HG03378 (cell line): Measurements from ENCODE around the gene H2BK1.

Source experiments
- ATAC-seq: cut with Tn5 transposase; IDR thresholded peaks from one replicate; pipeline ENCODE4 v1.9.1; 2021; ENCODE audit warnings: mild to moderate bottlenecking, moderate library complexity; ENCODE audit not compliant: unreplicated experiment

H2BK1 gene

DNA sequence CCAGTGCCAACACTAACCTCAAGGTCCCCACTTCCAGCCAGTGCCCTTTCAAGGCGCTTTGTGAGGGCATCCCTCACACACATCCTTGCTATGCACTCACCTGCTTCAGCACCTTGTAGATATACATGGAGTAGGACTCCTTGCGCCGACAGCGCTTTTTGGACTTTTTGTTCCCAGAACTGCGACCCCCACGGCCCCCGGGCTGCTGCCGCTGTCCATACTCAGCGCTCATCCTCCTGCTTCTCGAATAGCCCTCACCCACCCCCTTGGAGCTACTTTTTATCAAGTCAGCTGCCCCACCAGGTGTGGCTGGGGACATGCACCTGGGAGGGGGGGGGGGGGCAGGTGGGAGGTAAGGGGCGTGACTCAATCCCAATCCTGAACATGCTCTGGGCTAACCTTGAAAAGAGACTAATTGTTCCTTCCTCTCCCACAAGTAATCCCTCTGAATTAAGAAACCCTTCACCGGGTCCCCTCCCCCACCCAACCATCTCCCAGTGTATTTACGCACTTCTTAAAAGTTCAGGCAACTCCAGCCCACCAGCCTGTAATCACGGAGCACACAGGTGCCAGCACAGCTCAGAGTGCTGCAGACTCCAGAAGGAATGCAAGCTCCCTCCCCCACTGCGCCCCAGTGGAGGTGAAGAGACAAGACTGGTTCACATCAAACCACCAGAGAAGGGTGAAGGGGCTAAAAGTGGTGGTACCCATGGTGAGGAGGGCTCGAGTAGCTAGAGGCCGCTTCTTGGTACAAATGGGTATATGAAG lies at the start of gene H2BK1:
Gene H2BK1 (minus strand): TSS at position 402 of the 768 bp plus-strand sequence. CDS start 170 bp downstream, at position 232.
- ATAC-seq = no peak

DNA sequence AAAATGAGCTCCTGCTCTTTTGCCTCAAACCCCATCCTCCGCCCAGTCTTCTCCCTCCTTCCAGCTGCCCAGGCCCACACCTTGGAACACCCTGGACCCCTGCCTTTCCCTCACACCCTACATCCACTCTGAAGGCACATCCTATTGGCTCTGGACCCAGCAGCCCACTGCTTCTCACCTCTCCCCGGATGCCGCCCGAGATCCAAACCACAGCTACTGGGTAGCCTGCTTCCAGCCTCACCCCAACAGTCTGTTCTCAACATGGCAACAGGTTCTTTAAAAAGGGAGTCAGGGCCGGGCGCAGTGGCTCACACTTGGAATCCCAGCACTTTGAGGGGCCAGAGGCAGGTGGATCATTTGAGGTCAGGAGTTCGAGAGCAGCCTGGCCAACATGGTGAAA lies 47.7 kb upstream of the H2BK1 start:
- ATAC-seq = no peak

DNA sequence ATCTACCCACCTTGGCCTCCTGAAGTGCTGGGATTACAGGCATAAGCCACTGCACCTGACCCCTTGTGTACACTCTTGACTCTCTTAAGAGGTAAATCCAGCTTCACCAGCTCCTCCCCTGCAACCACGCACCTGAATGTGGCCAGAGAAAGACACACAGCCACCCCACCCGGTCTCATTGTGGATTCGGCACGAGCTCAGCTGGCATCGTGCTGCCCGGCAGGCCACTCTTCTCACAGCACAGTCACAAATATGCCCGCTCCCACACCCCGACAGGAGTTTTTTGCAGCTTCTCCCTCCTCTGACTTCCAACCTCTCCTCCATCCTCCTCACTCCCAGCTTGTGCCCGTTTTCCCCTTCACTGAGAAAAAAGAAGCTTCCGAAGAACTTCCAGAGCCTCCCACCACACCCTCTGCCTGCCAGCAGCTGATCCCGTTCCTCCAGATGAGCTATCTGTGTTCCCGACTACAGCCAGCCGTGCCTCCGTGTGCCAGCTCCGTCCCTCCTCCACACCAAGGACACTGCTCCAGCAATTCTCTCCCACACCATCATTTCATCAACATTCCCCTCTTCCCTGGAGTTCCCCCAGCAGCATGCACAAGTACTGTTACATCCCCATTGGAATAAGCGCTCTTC lies 46.2 kb upstream of the H2BK1 start:
- no peak for ATAC-seq

DNA sequence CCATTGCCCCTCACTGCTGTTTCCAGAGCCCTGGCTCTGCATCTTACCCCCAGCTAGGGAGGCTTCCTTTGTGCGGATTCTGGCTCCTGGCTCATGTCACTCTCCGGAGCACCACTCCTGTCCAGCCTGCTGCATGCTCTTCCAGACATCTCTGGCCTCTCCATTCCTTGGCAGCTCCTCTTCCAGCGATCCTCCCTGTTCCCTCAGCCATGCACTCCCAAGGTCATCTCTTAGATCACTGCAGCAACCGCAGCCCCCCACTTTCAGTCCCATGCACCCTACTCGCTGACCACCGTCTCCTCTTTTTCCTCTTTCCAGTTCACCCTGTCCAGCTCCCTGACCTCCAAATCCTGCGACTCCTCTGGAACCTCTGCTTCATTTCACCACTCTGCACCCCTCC lies 45.1 kb upstream of the H2BK1 start:
- no peak for ATAC-seq

DNA sequence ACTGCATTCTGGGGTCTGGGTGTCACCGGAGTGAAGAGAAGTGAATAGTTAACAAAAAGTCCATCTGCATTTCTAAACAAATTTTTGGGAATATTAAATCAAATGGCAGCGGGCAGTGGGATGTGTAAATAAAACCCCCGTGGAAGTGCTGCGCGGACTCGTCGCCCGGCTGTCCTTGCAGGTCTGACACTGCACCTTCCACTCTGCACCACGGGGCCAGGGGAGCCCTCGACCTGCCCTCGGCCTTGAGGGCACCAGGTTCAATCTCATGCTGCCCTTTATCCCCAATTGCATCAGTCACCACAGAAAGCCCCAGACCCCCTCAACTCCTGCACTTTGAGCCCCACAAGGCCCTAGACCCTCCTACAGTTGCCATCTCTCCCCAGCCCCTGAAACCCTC lies 44.6 kb upstream of the H2BK1 start:
- ATAC-seq = no peak

DNA sequence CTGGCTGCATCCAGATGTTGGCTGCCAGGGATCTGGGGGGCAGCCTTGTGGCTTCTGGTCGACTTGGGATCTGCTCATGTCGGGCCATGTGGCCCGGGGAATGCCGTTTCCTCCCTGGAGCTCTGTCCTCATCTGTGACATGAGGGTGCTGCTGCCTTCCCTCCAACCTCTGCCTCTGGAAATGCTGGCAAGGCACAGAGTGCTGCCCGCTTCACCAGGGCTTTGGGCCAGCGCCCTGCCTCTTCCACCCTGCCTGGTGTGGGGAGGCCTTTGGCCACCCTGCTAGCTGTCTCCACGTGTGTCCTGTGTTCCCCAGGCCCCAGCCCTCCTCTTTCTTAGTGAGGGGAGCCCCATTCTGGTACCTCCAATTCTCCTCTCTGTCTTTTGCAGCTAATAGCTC lies 44.0 kb upstream of the H2BK1 start:
- no peak for ATAC-seq

DNA sequence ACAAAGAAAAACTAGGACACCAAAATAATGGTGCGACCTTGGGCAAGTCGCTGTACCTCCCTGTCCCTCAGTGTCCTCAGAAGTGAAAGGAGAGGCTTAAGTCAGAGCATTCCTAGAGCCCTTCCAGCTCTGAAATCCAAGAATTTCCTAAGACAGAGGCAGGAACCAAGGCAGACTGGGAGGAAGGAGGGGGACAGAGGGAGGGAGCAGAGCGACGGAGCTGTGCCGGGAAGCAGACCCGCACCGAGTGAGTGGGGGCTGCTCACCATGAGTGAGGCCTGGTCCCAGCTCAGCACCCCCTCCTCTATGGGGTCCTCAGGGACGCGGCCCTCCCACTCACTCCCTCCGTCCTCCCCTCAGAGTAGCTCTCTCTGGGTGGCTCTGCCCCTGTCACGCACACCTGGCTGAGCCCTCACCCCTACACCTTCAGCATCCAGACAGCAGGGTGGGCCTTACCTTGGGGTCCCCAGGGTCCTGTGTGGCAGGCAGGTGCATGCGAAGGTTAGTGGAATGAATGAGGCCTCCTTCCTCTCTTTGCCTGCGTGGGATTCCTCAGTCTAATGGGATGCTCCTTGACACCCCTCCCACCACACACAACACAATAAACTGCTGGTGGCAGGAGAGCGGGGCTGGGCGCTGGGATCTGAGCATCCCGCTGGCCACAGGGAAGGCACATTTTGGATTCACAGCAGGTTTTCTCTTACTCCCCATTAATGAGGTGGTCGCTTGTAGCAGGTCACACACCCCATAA lies 42.8 kb upstream of the H2BK1 start:
- ATAC-seq = no peak

DNA sequence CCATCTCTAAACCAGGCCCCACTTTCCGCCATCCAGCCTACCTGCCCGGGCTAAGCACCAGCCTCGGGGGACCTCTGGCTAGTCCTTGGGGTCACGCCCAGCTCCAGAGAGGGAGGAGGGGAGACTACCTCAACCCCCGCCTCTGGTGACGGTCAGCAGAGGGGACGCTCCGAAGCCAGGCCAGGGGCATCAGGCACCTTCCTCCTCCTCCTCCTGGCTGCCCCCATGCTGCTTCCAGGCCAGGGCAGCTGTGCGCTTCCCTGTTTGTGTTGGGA lies 42.2 kb upstream of the H2BK1 start:
- no peak for ATAC-seq

DNA sequence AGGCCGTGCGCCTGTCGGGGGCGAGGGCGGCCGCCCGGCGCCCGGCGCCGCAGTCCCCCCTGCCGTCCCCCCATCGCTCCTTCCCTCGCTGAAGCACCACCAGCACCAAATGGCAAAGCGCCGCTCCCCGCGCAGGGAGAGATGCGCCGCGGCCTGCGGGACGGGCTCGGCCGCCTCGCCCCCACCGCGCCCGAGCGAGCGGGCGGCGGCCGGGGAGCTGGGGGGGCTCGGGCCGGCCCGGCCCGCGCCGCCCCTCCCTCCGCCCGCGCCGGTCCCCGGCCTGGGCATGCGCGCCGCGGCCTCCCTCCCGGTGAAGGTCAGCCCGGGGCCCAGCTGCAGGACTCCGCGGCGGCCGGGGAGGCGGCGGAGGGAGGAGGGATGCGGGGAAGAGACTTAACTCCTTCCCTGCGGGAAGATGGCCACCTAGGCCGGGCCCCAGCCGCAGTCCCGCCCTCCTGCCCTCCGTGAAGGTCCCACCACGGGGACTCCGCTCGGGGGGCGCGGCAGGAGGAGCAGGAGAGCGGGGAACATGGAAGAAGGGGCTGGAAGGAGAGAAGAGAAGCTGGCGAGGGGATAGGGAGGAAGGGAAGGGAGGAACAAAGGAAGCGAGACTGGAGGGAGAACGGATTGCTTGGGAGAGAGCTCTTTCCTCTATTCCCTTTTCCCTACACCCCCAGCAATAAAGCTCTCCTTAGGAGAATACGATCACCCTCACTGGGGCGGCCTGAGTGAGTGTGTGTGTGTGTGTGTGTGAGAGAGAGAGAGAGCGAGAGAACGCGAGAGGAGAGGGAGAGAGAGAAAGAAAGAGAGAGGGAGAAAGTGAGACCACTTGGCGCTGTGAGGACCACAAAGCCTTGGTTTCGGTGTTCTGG lies 41.6 kb upstream of the H2BK1 start:
- ATAC-seq = no peak

DNA sequence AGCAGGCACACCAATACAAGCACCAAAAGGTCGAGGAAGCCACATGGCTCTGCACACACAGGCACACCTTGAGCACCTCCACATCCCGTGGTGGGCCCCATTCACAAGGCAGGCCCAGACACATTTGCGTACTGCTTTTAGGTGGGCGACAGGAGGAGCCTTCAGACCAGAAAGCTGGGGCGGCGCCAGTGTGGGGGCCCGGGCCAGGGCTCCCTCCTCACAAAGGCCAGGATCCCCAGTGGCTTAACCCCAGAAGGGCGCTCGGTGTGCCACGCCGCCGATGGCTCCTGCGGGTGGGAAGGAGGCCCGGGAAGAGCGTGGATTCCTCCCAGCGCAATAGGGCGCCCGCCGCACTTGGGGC lies 41.0 kb upstream of the H2BK1 start:
- no peak for ATAC-seq

DNA sequence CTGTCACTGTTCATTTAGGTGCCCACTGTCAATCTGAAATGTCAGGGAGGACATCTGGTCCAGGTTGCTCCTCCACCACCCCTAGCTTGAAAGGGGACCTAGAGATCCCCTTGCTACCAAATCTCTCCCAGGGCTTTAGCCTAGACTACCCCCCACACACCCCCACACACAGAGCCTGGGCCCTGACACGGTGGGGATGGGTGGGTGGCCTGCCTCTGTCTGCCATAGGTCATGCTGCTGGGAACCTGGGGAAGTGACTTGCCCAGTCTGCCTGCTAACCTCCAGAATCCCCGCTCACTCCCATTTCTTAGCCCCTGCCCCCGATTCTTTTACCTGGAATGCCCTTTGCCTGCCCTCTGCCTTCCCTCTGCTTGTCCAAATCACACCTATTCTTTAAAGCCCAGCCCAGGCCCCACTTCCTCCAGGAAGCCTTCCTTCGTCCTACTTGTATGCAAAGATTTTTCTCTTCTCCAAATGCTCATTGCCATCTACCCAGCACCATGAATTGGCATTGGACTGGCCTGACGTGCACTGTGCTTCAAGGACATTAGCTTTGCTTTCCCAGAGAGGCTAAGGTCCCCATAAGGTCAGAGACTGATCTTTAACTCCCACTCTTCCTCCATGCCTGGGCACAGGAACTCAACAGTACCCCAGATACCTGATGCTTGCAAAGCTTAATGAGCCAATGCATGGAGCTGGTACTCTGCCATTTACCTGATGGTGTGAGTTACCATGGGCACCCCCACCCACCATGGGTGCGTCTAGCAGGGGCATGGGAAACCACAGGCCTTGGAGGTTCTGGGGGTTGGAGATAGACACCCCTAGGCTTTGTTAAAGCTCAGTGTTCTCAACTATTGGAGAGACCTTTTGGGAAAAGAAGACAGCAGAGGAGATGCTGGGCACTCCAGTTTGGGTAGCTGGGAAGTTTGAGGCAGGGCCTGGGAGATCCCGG lies 40.2 kb upstream of the H2BK1 start:
- ATAC-seq = no peak

DNA sequence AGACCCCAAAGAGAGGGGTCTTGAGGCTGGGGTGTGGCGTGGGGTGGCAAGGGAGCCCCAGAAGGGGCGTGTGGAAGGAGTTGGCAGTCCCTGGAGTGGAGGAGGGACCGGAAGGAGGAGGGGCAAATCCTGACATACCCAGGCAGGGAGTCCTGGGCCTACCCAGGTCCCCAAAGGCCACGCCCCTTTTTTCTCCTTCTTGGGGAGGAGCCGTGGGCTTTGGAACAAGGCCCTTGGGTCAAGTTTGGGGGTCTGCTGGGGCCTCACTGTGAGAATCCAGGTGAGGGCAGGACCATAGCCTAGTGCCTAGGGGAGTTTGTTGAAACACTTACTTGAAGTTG lies 39.4 kb upstream of the H2BK1 start:
- ATAC-seq = no peak

DNA sequence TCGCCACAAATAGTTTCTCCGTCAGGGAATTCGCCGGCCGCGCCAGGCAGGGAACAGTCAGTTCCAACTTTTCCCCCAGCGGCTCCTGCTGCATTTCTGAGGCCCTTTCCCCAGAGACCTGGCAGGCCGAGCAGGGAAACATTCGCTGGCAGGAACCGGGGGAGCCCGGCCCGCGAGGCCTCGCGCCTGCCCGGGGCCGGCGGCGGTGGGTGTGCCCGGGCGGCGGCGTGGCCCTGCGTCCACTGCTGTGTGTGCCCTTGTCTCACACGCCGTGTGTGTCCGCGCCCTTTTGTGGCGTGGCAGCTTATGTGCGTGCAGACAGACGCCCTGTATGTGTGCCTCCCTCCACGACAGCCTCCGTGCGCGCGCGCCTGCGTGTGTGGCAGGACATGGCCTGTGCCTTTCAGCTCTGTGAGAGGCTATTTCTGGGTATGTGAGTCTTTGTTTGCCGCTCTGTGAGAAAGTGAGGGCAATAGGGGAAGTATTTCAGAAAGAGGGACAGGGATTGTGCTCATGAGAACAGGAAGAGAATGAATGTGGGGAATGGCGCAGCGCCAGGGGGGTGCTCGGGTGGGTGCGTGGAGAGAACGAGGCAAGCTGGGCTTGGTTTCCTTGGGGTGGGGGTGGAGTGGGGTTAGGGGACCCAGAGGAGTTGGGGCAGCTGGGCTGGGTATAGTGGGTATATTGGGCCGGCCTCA lies 38.9 kb upstream of the H2BK1 start:
- ATAC-seq = no peak

DNA sequence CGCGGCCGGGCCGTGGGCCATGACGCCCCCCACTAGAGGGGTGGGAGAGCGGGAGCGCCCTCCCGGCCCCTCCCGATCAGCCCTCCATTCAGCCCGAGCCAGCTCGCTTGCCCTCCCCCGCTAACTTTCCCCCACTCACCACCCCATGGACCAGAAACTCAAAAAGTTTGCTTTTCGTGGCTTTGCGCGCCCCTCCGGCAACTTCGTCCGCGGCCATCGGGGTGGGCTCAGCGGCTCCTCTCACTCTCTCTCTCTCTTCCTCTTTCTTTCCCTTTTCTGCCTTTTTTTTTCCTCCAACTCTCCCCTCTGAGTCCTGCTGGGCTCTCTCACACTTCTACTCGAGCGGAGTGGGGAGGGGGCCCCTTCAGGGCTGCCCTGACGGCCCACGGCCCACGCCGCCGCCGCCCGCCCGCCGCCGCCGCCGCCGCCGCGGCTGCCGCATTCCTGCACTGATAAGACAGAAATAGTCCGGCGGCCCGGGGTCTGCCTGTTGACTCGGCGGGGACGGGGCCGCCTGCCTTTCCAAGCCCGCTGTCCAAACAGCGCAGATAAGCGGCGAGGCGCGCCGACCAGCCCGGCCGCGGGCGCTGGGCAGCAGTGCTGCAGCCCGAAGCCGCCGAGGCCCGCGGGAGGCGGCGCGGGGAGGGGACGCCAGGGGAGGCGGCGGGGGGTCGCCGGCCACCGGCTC lies 38.2 kb upstream of the H2BK1 start, which contains the start of gene SMARCD3:
Gene SMARCD3 (minus strand): TSS at position 349 of the 688 bp plus-strand sequence. CDS start 132 bp downstream, at position 217.
- ATAC-seq = no peak

DNA sequence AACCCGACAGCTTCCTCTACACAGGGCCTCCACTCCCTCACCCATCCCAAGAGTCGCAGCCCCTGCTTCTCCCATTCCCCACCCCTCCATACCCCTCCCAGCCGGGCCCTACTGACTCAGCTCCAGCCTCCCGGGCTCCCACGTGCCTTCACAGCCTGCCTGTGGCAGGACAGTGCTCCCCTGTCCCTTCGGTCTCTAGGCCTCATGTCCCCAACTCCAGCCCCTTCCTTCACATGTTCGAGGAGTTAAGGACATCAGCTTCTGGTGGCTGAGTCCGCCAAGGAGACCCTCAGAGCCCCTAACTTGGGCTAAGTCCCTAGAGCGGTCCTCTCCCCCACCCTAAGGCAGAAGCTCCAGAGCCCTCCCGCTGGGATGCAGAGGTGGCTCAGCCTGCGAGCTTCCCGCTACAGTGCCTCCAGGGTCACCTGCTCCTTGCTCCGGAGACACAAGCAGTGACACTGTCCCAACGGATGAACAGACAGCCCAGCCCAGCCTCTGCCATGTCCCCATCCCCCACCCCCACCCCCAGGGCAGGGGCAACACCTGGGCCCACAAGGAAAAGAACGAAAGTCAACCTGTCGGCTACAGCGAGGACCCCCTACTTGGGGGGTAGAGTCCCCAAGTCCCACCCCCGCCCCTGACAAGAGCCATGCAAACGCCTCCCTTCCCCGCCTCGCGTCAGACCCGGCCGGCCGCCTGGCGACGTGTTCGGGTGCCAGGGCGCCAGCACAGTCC lies 37.5 kb upstream of the H2BK1 start:
- no peak for ATAC-seq

DNA sequence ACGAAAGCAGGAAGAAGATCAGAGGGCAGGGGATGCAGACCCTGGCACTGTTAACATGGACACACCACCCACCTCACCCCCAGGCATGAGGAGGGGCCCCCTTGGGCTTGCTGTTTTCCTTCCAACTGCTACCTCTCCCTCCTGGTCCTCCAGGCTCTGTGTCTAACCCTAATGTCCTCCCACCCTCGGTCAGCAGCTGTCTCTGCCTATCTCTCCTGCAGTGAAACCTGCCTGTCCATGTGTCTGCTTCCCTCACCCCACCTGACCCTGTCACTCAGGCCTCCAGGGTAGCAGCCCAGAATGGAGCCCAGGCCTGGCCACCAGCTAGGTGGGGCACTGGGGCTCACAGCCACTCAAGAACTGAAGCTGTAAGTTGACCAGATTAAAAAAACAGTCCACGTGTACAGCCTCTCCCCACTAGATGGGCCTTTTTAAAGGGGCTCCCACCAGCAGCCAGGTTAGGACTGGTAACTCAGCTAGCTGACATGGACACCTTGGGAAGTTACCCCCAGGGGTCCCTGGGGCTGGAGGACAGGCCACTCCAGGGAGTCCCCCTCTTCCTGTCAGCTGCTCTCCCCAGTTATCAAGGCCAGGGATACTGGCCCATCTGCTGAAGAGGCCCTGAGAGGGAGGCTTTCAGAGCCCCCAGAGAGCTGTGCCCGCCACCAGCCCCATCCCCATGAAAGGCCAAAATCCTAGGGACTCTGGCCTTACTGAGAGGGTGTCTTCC lies 36.7 kb upstream of the H2BK1 start:
- ATAC-seq = no peak

DNA sequence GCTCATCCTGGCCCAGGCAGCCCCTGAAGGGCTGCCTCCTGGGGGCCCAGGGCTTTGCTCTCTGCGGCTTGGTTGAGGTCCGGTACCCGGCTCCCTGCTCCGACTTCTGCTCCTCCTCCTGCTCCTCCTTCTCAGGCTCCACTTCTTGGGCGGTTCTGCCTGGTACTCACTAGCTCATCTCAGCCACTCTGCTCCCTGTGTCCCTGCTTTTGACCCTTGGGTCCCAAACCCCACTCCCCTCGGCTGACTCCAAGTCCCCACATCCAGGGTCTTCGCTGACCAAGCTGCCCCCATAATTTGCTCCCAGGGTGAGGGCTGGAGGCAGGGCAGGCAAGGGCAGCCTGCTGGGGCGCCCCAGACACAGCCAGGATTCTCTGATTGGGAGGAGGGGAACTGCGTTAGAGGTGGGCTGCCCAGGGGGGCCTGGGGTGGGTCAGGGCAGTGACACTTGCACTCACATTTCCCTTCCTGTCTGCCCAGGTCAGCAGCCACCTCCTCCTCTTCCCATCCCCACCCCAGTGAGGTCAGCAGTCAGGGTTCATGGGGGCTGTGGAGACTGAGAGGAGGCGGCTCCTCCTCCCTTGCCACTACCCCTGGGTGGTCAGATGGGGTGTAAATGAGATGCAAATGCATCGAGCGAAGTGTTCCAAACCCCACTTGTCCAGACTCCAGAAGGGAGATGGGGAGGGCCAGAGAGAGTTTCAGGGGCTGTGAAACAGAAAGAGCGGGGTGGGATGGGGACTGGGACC lies 36.0 kb upstream of the H2BK1 start:
- no peak for ATAC-seq
